Spleen (tissue), 7 donors: ENCODE measurements around the gene PEX10.

Experiments
- POLR2A ChIP-seq, 3 donors: fragments of 450-650 bp; IDR thresholded peaks; one replicate each; pipeline ENCODE4 v1.5.1; 2017; ENCODE audit warnings: antibody characterized with exemption in 3 of 3, mild to moderate bottlenecking in 1 of 3
- POLR2AphosphoS5 ChIP-seq, 3 donors: sonication (generic); formaldehyde crosslinking; IDR thresholded peaks; one replicate each; pipeline ENCODE4 v1.5.1; 2017; ENCODE audit warnings: antibody characterized with exemption in 3 of 3
- TF ChIP-seq, protein P1 (sequence below), 11 experiments: fragments of 200-600 bp in 7 of 11; fragments of 450-650 bp in 4 of 11; sonication (generic) in 4 of 11; IDR thresholded peaks in 8 of 11; conservative IDR thresholded peaks in 3 of 11; 1 replicate in 7 of 11; 2 replicates in 4 of 11; pipeline versions ENCODE4 v1.4.0 to v1.8.0; 2016 to 2021; ENCODE audit warnings: antibody characterized with exemption in 11 of 11, inconsistent platforms in 4 of 11, mild to moderate bottlenecking in 1 of 11
- donor health status: DM: no; HTN: no; CAD: no; lungs with moderate emphysema.
- donor health status: DM: no; HTN: no; CAD: no.
- donor health status: DM: no; HTN: no; CAD: no.

DNA sequence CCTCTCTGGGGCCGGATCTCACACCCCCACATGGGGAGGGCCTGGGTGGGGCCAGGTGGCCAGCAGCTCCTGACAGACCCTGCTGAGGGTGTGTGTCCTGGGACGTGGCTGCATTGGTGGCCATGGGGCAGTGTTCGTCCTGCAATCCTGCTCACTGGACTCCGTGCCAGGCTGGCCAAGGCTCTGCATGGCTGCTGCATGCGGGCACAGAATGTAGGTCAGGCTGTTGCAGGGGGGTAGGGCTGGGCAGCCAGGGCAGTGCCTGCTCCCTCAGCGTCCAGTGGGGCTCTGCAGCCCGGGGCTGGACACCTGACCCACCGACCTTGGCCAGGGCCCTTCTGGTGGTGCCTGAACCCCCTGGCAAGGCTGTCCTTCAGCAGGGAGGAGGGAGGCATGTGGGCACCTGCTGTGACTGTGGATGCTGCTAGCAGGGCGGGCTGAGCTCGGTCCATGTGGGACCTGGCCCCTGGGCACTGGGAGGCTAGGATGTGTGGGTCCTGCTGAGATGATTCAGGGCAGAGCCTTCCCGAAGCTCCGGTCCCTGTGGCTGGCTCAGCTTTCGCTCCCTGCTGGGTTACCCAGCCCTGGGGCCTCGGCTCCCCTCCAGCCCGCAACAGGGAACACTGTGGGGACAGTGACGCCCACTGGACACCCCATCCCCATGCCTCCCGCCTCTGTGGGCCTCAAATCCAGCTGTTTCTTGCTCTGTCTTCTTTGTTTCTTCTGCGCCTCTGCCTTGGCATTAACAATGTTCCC is 48.8 kb upstream of the PEX10 start:
- TF ChIP-seq, protein P1, sequence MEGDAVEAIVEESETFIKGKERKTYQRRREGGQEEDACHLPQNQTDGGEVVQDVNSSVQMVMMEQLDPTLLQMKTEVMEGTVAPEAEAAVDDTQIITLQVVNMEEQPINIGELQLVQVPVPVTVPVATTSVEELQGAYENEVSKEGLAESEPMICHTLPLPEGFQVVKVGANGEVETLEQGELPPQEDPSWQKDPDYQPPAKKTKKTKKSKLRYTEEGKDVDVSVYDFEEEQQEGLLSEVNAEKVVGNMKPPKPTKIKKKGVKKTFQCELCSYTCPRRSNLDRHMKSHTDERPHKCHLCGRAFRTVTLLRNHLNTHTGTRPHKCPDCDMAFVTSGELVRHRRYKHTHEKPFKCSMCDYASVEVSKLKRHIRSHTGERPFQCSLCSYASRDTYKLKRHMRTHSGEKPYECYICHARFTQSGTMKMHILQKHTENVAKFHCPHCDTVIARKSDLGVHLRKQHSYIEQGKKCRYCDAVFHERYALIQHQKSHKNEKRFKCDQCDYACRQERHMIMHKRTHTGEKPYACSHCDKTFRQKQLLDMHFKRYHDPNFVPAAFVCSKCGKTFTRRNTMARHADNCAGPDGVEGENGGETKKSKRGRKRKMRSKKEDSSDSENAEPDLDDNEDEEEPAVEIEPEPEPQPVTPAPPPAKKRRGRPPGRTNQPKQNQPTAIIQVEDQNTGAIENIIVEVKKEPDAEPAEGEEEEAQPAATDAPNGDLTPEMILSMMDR (IDR thresholded peaks at IDR 0.05 in 8 of 11, conservative IDR thresholded peaks at IDR 0.05 in 3 of 11), result no peak
- TF ChIP-seq POLR2A (IDR thresholded peaks at IDR 0.05) (no peak), POLR2AphosphoS5 (IDR thresholded peaks at IDR 0.05) (no peak)
